Cardiac septum (tissue), 1 donor: ENCODE data around the gene POR. TPM values are rescaled to one million over a fixed set of nuclear protein-coding genes. Genes with fewer than 3 reads are reported as not detected.

Experiments
- microRNA-seq: library from miRNA; unstranded; fragments of <30 nt; microRNA quantifications from one replicate; pipeline ENCODE4 v1.2.0, GENCODE V29; 2020
- total RNA-seq: library from RNA; stranded (reverse); fragmentation: NEBNext Ultra II Directional; extraction: Animal tissue kit (Norgen Biotek cat#: 25700); gene quantifications from one replicate; pipeline ENCODE4 v1.2.1, GENCODE V29; 2021
- donor health status: DM: no; HTN: no; CAD: no.

POR gene
- total RNA-seq, 1 donor from 2014 or later = 39.7 TPM

Small RNAs within 50 kb of the gene (microRNA-seq; reads per million reads assigned to microRNA genes)
- not detected for gene MIR4651

Other genes with a start within 250 kb of the POR start
- 24.7 TPM for gene HIP1, start 176.2 kb upstream of the POR start, total RNA-seq
- 0.83 TPM for gene CCL26, start 142.9 kb upstream of the POR start, total RNA-seq
- gene CCL24, start 101.3 kb upstream of the POR start, total RNA-seq = not detected
- 33.6 TPM for gene RHBDD2, start 36.1 kb upstream of the POR start, total RNA-seq
- 138 TPM for gene TMEM120A, start 79.4 kb downstream of the POR start, total RNA-seq
- gene STYXL1, start 132.8 kb downstream of the POR start, total RNA-seq = 16.1 TPM
- gene MDH2, start 133.0 kb downstream of the POR start, total RNA-seq = 376 TPM